Lower leg skin (tissue), 3 donors: ENCODE measurements around the gene CHST15.

ENCODE experiments used
- CTCF ChIP-seq, 3 donors: fragments of 450-650 bp; IDR thresholded peaks; one replicate each; pipeline ENCODE4 v1.5.1; 2016; ENCODE audit warnings: antibody characterized with exemption in 3 of 3, mild to moderate bottlenecking in 3 of 3, moderate library complexity in 2 of 3
- POLR2A ChIP-seq, 2 donors: fragments of 450-650 bp; IDR thresholded peaks; one replicate each; pipeline ENCODE4 v1.6.1; 2016 to 2017; ENCODE audit warnings: antibody characterized with exemption in 2 of 2, mild to moderate bottlenecking in 1 of 2, moderate library complexity in 1 of 2

- TF ChIP-seq CTCF (IDR thresholded peaks at IDR 0.05): no peak
- no peak for TF ChIP-seq POLR2A (IDR thresholded peaks at IDR 0.05)
Observed at GRCh38 chr10:123958241-123958640, 135.2 kb downstream of the CHST15 start.
